Activated CD4-positive, alpha-beta T cell treated with anti-CD3 and anti-CD28 coated beads, Interleukin-2, amount 10 ng/mL, durations not matched to agents 24 days and 14 days (primary cell): ENCODE results near the gene GUCY1A1. TPM values are rescaled to one million over a fixed set of nuclear protein-coding genes. Genes with fewer than 3 reads are reported as not detected.

Experiments used
- DNase-seq: peaks from one replicate; pipeline ENCODE4 v3.0.0; 2022
- H3K27ac Mint-ChIP-seq: one replicate; pipeline ENCODE4 v1.8.0; 2022; ENCODE audit warnings: mild to moderate bottlenecking, mixed read lengths
- H3K27me3 Mint-ChIP-seq: one replicate; pipeline ENCODE4 v1.8.0; 2022; ENCODE audit warnings: mixed read lengths
- H3K36me3 Mint-ChIP-seq: one replicate; pipeline ENCODE4 v1.8.0; 2022; ENCODE audit warnings: low read depth, mild to moderate bottlenecking, mixed read lengths
- H3K4me1 Mint-ChIP-seq: one replicate; pipeline ENCODE4 v1.8.0; 2021; ENCODE audit warnings: mixed read lengths
- H3K4me3 Mint-ChIP-seq: one replicate; pipeline ENCODE4 v1.8.0; 2022; ENCODE audit warnings: mild to moderate bottlenecking, moderate library complexity, mixed read lengths
- H3K9me3 Mint-ChIP-seq: one replicate; pipeline ENCODE4 v1.8.0; 2021; ENCODE audit warnings: mixed read lengths
- intact Hi-C: fragments of 100-400 bp; cut with micrococcal nuclease; formaldehyde crosslinking; loops from one replicate; pipeline ENCODE4 v1.15.1; 2023
- total RNA-seq: library from RNA; stranded (reverse); gene quantifications from 2 replicates; pipeline ENCODE4 v1.2.3, GENCODE V29; 2022

The GUCY1A1 gene
- total RNA-seq, 1 donor from 2014 or later, result not detected

GRCh38 chr4:155772459-155773195 is 106.0 kb downstream of the GUCY1A1 start:
- H3K4me3 Mint-ChIP-seq, result no peak overlapping the region
- intact Hi-C loops, result no loop called here
- H3K4me1 Mint-ChIP-seq, result no peaks in the 10 kb centered on the region
- DNase-seq, result no peak
- peaks cover 1% of the 10 kb centered on the region for H3K27me3 Mint-ChIP-seq
- H3K27ac Mint-ChIP-seq, result no peak overlapping the region
- H3K9me3 Mint-ChIP-seq, result no peaks in the 10 kb centered on the region
- no peaks in the 10 kb centered on the region for H3K36me3 Mint-ChIP-seq

GRCh38 chr4:155773196-155773800 is 106.7 kb downstream of the GUCY1A1 start:
- no peak overlapping the region for H3K4me3 Mint-ChIP-seq
- H3K36me3 Mint-ChIP-seq, result no peaks in the 10 kb centered on the region
- H3K9me3 Mint-ChIP-seq, result no peaks in the 10 kb centered on the region
- intact Hi-C loops, result no loop called here
- peaks cover 1% of the 10 kb centered on the region for H3K27me3 Mint-ChIP-seq
- no peak for DNase-seq
- no peak overlapping the region for H3K27ac Mint-ChIP-seq
- no peaks in the 10 kb centered on the region for H3K4me1 Mint-ChIP-seq

GRCh38 chr4:155774033-155774432 is 107.4 kb downstream of the GUCY1A1 start:
- Mint-ChIP-seq H3K4me1 (no peaks in the 10 kb centered on the region), H3K36me3 (no peaks in the 10 kb centered on the region), H3K4me3 (no peak overlapping the region), H3K27ac (no peak overlapping the region), H3K9me3 (no peaks in the 10 kb centered on the region), H3K27me3 (no peaks in the 10 kb centered on the region)
- intact Hi-C loops, result no loop called here
- no peak for DNase-seq

- no peaks in the 10 kb centered on the region for H3K4me1 Mint-ChIP-seq
Measured at GRCh38 chr4:155777971-155778735, 111.5 kb downstream of the GUCY1A1 start.

GRCh38 chr4:155780775-155781174 is 114.1 kb downstream of the GUCY1A1 start:
- Mint-ChIP-seq H3K36me3 (no peaks in the 10 kb centered on the region), H3K27me3 (peaks cover 5% of the 10 kb centered on the region), H3K27ac (no peak overlapping the region), H3K4me1 (no peaks in the 10 kb centered on the region), H3K9me3 (no peaks in the 10 kb centered on the region), H3K4me3 (no peak overlapping the region)
- intact Hi-C loops, result no loop called here
- DNase-seq, result no peak

More at GRCh38 chr4:155777971-155778735, 111.5 kb downstream of the GUCY1A1 start:
- intact Hi-C loops, result no loop called here
- peaks cover 5% of the 10 kb centered on the region for H3K27me3 Mint-ChIP-seq
- no peak for DNase-seq
- no peaks in the 10 kb centered on the region for H3K9me3 Mint-ChIP-seq
- H3K4me3 Mint-ChIP-seq, result no peak overlapping the region
- H3K27ac Mint-ChIP-seq, result no peak overlapping the region
- H3K36me3 Mint-ChIP-seq, result no peaks in the 10 kb centered on the region

- no peaks in the 10 kb centered on the region for H3K9me3 Mint-ChIP-seq
Measured at GRCh38 chr4:155781249-155781831, 114.7 kb downstream of the GUCY1A1 start.

More at GRCh38 chr4:155781249-155781831, 114.7 kb downstream of the GUCY1A1 start:
- Mint-ChIP-seq H3K27me3 (peaks cover 5% of the 10 kb centered on the region), H3K36me3 (no peaks in the 10 kb centered on the region), H3K4me1 (no peaks in the 10 kb centered on the region), H3K27ac (no peak overlapping the region), H3K4me3 (no peak overlapping the region)
- intact Hi-C loops, result no loop called here
- DNase-seq, result no peak

Other genes starting within 250 kb of the GUCY1A1 start
- 0.37 and 0.66 TPM in 2 replicates for gene GUCY1B1, start 92.2 kb downstream of the GUCY1A1 start, total RNA-seq
- not detected in 2 replicates for gene ASIC5, start 199.4 kb downstream of the GUCY1A1 start, total RNA-seq
- not detected in 2 replicates for gene TDO2, start 236.8 kb downstream of the GUCY1A1 start, total RNA-seq